Keratinocyte (primary cell): ENCODE results near the gene PSG4. TPM values are rescaled to one million over a fixed set of nuclear protein-coding genes. Genes with fewer than 3 reads are reported as not detected.
"Not testable (repeated sequence)": the region's sequence is repeated elsewhere in the genome, so short reads cannot be mapped to it uniquely, and the experiment has no call there.

Source experiments
- DNase-seq: peaks from one replicate; pipeline ENCODE4 v3.0.0-alpha.2; 2011; ENCODE audit warnings: low read depth, missing footprints, low spot score
- FAIRE-seq: peaks from 2 replicates; lab custom pipeline; 2011; peaks lifted over from hg19 to GRCh38; lab: Jason Lieb, UNC
- H2AFZ ChIP-seq: 2 replicates; pipeline ENCODE4 v1.6.0; 2012; ENCODE audit warnings: low read length, control low read depth, inconsistent platforms; ENCODE audit not compliant: control insufficient read depth
- H3K27ac ChIP-seq: 2 replicates; pipeline ENCODE4 v1.5.1; 2011; ENCODE audit warnings: low read length; ENCODE audit not compliant: control insufficient read depth, insufficient read depth
- H3K27me3 ChIP-seq: 3 replicates; pipeline ENCODE4 v1.6.0; 2011; ENCODE audit warnings: low read length; ENCODE audit not compliant: control insufficient read depth, insufficient read depth; ENCODE audit errors: extremely low read depth
- H3K36me3 ChIP-seq, 2 experiments: 2 replicates in 1 of 2; 3 replicates in 1 of 2; pipeline ENCODE4 v1.5.1; 2011; ENCODE audit warnings: low read length in 2 of 2, mild to moderate bottlenecking in 1 of 2; ENCODE audit not compliant: control insufficient read depth in 2 of 2, insufficient read depth in 2 of 2; ENCODE audit errors: extremely low read depth in 1 of 2
- H3K4me1 ChIP-seq: 3 replicates; pipeline ENCODE4 v1.5.1; 2011; ENCODE audit warnings: low read length; ENCODE audit not compliant: control insufficient read depth, insufficient read depth; ENCODE audit errors: extremely low read depth
- H3K4me2 ChIP-seq: 3 replicates; pipeline ENCODE4 v1.6.0; 2011; ENCODE audit warnings: low read depth, low read length; ENCODE audit not compliant: control insufficient read depth, insufficient read depth; ENCODE audit errors: extremely low read depth
- H3K4me3 ChIP-seq, 3 experiments: fragments of 200-600 bp in 1 of 3; sonication (generic) in 1 of 3; 2 replicates in 2 of 3; 3 replicates in 1 of 3; pipeline ENCODE4 v1.5.1; 2011 to 2016; ENCODE audit warnings: low read length in 3 of 3, mild to moderate bottlenecking in 3 of 3, control low read depth in 2 of 3, inconsistent platforms in 1 of 3, low read depth in 1 of 3, mixed read lengths in 1 of 3, mixed run types in 1 of 3, moderate library complexity in 1 of 3; ENCODE audit not compliant: control insufficient read depth in 2 of 3, insufficient read depth in 2 of 3; ENCODE audit errors: extremely low read depth in 1 of 3
- H3K79me2 ChIP-seq: 2 replicates; pipeline ENCODE4 v1.6.0; 2012; ENCODE audit warnings: low read length; ENCODE audit not compliant: control insufficient read depth, insufficient read depth
- H3K9ac ChIP-seq: 3 replicates; pipeline ENCODE4 v1.6.0; 2011; ENCODE audit warnings: low read length; ENCODE audit not compliant: control insufficient read depth, insufficient read depth; ENCODE audit errors: extremely low read depth
- H3K9me1 ChIP-seq: 3 replicates; pipeline ENCODE4 v1.6.0; 2011; ENCODE audit warnings: low read length; ENCODE audit not compliant: control insufficient read depth, insufficient read depth; ENCODE audit errors: extremely low read depth
- H3K9me3 ChIP-seq: 2 replicates; pipeline ENCODE4 v1.5.1; 2012; ENCODE audit warnings: low read depth, low read length; ENCODE audit not compliant: control insufficient read depth
- H4K20me1 ChIP-seq: 3 replicates; pipeline ENCODE4 v1.6.0; 2011; ENCODE audit warnings: low read length; ENCODE audit not compliant: control insufficient read depth, insufficient read depth; ENCODE audit errors: extremely low read depth
- dilution Hi-C: fragments of 300-500 bp; cut with MboI; formaldehyde crosslinking; loops from one replicate; pipeline ENCODE4 v1.7.0; 2020; ENCODE audit warnings: low sequenced_read_pairs; ENCODE audit not compliant: extremely low pct_ligation_motif_present
- polyA plus RNA-seq, 5 experiments: library from polyadenylated mRNA; depleted of rRNA in 3 of 5; stranded (reverse) in 3 of 5; stranded (forward) in 1 of 5; unstranded in 1 of 5; fragments of >200 nt; gene quantifications; 1 replicate in 1 of 5; 2 replicates in 3 of 5; 3 replicates in 1 of 5; pipeline versions ENCODE4 v1.2.1 to v1.2.3, GENCODE V29; 2011 to 2012; ENCODE audit warnings: missing spikeins in 2 of 5, low read depth in 1 of 5, low replicate concordance in 1 of 5
- TF ChIP-seq, protein P1 (sequence below), 3 experiments: IDR thresholded peaks in 1 of 3; conservative IDR thresholded peaks in 1 of 3; optimal IDR thresholded peaks in 1 of 3; 2 replicates in 2 of 3; 3 replicates in 1 of 3; pipeline versions ENCODE3 to v1.5.1; 2011; ENCODE audit warnings: low read length in 3 of 3, mild to moderate bottlenecking in 3 of 3, moderate library complexity in 2 of 3, control low read depth in 1 of 3, inconsistent platforms in 1 of 3; ENCODE audit not compliant: insufficient read depth in 2 of 3; ENCODE audit errors: extremely low read depth in 1 of 3

PSG4 gene
- polyA plus RNA-seq, 1 donor (not counting 4 experiments of a cell fraction or from before 2014, with no cell fraction given): 0.10 TPM

DNA sequence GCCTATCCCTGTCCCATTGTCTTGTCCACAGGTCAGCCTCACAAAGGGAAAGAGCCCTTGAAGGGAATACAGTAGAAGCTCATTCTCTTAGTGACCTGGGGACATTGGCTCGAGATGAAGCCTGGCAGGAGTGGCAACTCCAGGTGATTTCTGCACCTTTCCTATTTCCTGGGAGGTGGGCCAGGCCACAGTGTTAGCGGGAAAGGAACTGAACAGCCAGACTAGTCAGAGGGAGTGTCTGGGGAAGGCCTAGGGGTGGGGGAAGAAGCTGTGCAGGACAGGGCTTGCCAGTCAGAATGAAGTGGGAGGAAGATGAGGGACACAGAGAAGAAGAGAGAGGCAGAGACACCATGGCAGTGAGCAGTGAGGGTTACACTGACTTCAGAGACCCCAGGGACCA, 3.5 kb downstream of the PSG4 start:
- H2AFZ ChIP-seq, H3K79me2 ChIP-seq, H3K9me3 ChIP-seq, H3K9me1 ChIP-seq, H4K20me1 ChIP-seq, DNase-seq, H3K36me3 ChIP-seq, H3K27me3 ChIP-seq, dilution Hi-C loops: not testable (repeated sequence)
- peak; percentile 86 for FAIRE-seq
- Histone ChIP-seq H3K4me3 (peak overlapping the region in 1 of 3 experiments; percentile 27), H3K4me1 (peaks cover 32% of the 10 kb centered on the region), H3K27ac (peak overlapping the region; percentile 88), H3K4me2 (peak overlapping the region; percentile 67), H3K9ac (peak overlapping the region; percentile 70)

DNA sequence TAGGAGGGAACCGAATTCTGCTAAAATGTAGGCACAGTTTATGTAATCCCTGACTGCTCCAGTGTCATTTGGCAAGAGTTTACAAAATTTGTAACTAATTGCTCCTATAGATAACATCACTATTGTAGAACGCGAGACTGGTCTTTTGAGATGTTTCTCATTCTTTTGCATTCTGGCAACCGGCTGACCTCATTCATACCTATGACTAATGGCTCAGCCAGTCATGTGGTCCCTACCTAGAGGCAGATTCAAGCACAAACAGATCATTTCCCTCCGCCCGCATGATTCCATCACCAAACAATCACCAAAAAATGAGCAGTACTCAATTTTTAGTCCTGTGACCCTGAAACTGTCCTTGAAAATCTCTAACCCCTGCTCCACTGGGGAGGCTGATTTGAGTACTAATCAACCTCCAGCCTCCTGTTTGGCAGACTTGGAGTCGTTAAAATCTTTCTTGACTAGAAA, 4.1 kb downstream of the PSG4 start:
- peak; percentile 93 for FAIRE-seq
- H3K9me1 ChIP-seq, H3K4me3 ChIP-seq, H2AFZ ChIP-seq, dilution Hi-C loops, DNase-seq, H3K36me3 ChIP-seq, H3K79me2 ChIP-seq, H4K20me1 ChIP-seq, H3K27me3 ChIP-seq, H3K9me3 ChIP-seq: not testable (repeated sequence)
- H3K4me1 ChIP-seq: peaks cover 32% of the 10 kb centered on the region
- H3K9ac ChIP-seq: peak overlapping the region; percentile 70
- H3K4me2 ChIP-seq: peak overlapping the region; percentile 67
- H3K27ac ChIP-seq: peak overlapping the region; percentile 88

DNA sequence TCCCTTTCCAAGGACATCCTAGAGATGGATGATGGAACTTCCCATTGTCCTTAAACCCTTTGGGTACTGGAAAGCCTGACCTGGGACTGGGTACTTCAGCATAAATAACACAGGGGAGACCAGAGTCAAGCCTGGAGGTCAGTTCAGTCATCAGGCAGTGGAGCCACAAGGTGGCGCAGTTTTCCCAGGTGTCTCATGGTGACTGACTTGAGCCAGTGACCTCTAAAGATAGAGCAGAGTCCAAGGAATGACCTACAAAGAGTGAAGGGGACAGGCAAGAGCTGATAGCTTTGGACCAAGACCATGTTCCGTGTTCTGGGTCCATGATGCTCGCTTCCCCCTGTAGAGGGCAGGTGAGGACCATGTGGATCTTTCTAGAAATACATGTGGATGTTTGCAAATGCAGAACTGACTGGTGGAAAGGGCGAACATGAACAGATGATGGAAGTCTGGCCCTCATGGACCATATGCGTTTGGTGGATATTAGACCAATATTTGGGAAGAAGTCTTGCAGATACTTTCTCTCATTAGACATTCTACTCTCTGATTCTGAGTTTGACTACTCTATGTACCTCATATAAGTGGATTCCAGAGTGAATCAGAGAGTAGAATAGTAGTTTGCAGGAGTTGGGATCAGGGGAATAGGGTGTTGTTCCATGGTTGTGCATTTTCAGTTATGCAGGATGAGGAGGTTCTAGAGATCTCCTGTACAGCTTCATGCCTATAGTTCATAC, 6.6 kb downstream of the PSG4 start:
- H3K27me3 ChIP-seq, H3K79me2 ChIP-seq, H3K4me2 ChIP-seq, DNase-seq, dilution Hi-C loops, H3K27ac ChIP-seq, H3K9ac ChIP-seq, H3K36me3 ChIP-seq, H3K4me3 ChIP-seq, H4K20me1 ChIP-seq, FAIRE-seq, H3K9me3 ChIP-seq, H2AFZ ChIP-seq, H3K9me1 ChIP-seq: not testable (repeated sequence)
- TF ChIP-seq, protein P1, sequence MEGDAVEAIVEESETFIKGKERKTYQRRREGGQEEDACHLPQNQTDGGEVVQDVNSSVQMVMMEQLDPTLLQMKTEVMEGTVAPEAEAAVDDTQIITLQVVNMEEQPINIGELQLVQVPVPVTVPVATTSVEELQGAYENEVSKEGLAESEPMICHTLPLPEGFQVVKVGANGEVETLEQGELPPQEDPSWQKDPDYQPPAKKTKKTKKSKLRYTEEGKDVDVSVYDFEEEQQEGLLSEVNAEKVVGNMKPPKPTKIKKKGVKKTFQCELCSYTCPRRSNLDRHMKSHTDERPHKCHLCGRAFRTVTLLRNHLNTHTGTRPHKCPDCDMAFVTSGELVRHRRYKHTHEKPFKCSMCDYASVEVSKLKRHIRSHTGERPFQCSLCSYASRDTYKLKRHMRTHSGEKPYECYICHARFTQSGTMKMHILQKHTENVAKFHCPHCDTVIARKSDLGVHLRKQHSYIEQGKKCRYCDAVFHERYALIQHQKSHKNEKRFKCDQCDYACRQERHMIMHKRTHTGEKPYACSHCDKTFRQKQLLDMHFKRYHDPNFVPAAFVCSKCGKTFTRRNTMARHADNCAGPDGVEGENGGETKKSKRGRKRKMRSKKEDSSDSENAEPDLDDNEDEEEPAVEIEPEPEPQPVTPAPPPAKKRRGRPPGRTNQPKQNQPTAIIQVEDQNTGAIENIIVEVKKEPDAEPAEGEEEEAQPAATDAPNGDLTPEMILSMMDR (optimal IDR thresholded peaks at IDR 0.05 in 1 of 3, IDR thresholded peaks at IDR 0.05 in 1 of 3, conservative IDR thresholded peaks at IDR 0.05 in 1 of 3; ENCODE audit: extremely low read depth in 1 of 3, insufficient read depth in 2 of 3, low read length in 3 of 3): peak in 2 of 3 experiments; percentile 7 to 26
- peaks cover 32% of the 10 kb centered on the region for H3K4me1 ChIP-seq

DNA sequence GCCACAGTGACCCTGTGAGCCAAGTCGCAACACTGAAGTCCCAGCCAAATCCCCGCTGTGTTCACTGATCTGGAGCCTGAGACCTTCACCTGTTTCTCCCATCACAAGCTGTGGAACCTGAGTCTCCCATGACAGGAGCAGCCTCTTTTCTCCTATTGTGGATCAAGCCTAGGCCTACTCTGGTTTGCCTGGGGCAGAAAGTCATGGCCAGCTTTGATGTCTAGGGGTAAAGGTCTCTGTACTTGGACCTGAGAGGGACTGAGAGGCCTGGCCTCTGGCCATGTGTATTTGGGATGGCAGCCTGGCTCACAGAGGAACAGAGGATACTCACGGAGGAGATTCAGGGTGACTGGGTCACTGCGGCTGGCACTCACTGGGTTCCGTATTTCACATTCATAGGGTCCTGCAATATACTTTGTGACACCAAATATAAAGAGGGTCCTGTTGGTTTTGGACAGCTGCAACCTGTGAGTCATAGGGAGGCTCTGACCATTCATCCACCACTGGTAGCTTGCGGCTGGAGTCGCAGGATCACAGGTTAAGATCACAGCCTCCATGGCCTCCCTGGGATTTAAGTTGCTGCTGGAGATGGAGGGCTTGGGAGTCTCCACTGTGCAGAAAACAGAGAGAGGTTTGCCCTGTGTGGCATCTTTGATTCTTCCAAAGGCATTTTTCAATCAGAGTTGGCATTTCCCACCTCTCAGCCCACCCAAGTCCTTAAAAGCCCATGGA, 7.6 kb downstream of the PSG4 start:
- H3K9ac ChIP-seq, H3K4me3 ChIP-seq, H3K9me3 ChIP-seq, H3K4me2 ChIP-seq, H3K36me3 ChIP-seq, H3K27me3 ChIP-seq, FAIRE-seq, H3K27ac ChIP-seq, dilution Hi-C loops, H3K9me1 ChIP-seq, H4K20me1 ChIP-seq, H3K79me2 ChIP-seq, H2AFZ ChIP-seq, DNase-seq: not testable (repeated sequence)
- H3K4me1 ChIP-seq: peaks cover 25% of the 10 kb centered on the region
